Stimulated activated CD4-positive, alpha-beta T cell treated with anti-CD3 and anti-CD28 coated beads, Interleukin-4, amount 100 ng/mL, for 24 hours (primary cell): ENCODE results near the gene AREL1.
A peak's percentile ranks its signal among the peaks of the same experiment; 100 is the strongest.
"Not testable (repeated sequence)": the region's sequence is repeated elsewhere in the genome, so short reads cannot be mapped to it uniquely, and the experiment has no call there.

Source experiments
- DNase-seq: peaks from one replicate; pipeline ENCODE4 v3.0.0-alpha.2; 2020

The AREL1 gene, protein sequence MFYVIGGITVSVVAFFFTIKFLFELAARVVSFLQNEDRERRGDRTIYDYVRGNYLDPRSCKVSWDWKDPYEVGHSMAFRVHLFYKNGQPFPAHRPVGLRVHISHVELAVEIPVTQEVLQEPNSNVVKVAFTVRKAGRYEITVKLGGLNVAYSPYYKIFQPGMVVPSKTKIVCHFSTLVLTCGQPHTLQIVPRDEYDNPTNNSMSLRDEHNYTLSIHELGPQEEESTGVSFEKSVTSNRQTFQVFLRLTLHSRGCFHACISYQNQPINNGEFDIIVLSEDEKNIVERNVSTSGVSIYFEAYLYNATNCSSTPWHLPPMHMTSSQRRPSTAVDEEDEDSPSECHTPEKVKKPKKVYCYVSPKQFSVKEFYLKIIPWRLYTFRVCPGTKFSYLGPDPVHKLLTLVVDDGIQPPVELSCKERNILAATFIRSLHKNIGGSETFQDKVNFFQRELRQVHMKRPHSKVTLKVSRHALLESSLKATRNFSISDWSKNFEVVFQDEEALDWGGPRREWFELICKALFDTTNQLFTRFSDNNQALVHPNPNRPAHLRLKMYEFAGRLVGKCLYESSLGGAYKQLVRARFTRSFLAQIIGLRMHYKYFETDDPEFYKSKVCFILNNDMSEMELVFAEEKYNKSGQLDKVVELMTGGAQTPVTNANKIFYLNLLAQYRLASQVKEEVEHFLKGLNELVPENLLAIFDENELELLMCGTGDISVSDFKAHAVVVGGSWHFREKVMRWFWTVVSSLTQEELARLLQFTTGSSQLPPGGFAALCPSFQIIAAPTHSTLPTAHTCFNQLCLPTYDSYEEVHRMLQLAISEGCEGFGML

DNA sequence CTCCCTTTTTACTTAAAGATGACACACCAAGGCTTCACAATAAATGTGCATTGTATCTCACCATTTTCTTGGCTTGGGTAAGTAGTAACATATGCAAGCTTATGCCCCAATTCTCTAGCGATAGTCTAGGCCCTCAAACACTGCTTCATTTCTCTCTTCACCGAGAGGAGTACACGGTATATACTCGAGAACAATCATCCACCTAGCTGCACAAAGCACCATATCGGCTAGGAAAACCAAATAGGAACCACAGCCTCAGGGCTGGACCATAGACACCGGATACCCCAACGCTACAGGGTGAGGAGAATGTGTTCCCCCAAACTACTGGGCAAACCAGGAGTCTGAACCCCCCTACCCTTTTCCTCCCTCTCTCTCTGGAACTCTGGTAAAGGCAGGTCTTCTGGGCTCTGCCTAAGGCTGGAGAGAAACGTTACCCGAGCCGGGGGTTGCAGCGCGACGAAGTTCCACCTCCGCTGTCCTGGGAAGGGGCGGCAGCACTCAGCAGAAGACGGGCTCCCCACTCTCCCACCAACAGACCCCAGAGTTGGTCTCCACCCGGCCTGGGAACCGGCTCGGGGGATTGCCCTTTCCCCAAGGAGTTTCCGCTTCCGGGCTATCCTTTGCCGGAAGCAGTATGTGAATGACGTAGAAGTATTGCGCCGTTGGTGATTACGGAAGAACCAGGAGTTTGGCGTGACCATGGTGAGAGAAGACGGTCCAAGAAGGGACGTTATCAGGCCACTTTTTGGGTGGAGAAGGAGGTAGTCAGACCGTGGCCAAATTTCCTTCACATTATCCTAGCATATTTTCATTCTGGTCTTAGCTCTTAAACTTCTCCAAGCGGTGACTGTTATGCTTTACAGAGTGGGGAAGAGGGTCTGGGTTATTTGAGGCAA lies at the start of gene AREL1, which contains the start of gene FCF1:
Gene AREL1, minus strand, starts transcription at position 582 of the 896 bp plus-strand sequence. CDS start 27,465 bp downstream, outside the sequence.
Gene FCF1, plus strand, starts transcription at position 646 of the 896 bp plus-strand sequence. Its CDS starts 54 bp downstream, at position 700.
- peak; percentile 86 for DNase-seq

DNA sequence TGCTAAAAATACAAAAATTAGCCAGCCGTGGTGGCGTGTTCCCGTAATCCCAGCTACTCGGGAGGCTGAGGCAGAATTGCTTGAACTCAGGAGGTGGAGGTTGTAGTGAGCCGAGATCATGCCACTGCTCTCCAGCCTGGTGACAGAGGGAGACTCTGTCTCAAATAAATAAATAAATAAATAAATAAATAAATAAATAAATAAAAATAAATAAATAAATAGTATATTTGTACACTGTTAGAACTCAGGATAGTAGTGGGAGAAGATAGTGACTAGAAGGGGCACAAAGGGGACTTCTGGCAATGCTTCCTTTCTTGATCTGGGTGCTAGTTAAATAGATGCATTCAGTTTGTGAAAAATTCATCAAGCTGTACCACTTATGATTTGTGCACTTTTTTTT lies 45.6 kb upstream of the AREL1 start:
- not testable (repeated sequence) for DNase-seq

DNA sequence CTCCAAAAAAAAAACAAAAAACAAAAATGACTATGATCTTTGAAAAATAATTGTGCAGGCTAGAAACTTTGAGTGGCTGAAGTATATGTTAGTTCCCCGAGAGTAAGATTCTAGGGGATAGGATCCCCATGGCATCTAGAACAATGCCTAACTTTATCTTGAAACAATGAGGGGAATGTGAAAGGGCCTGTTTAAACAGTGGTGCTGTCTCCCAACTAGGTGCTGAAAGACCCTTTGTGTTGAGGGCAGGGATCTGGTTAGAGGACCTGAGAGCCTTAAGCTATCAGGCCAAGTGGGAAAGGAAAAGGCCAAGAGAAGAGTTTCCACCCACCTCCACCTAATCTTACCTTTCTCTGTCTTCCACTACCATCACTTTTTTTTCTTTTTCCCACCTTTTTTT lies 43.4 kb upstream of the AREL1 start:
- DNase-seq = no peak

DNA sequence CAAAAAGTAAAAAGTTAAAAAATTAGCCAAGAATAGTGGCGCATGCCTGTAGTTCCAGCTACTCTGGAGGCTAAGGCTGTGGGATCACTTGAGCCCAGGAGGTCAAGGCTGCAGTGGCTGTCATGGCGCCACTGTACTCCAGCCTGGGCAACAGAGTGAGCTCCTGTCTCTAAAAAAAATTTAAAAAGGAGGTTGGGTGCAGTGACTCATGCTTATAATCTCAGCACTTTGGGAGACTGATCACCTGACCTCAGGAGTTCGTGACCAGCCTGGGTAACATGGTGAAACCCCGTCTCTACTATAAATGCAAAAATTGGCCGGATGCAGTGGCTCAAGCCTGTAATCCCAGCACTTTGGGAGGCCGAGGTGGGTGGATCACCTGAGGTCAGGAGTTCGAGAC lies 42.0 kb upstream of the AREL1 start:
- DNase-seq = no peak

DNA sequence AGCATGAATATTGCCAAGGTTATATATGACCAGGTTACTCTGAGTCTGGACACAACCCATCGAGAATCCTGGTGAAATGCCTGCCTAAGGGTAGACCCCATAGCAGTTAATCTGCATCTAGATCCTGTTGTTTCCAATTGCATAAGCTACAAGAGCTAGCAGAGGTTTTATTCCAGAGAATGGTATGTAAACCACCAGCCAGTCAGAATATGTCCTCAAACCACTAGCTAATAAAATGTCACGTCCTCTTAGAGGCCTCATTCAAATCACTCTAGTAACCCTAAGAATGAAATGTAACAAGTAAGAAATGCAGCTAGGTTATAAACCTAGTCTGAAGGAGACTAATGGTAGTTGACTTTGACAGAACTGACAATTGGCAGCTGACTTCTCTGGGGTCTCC lies 41.3 kb upstream of the AREL1 start:
- DNase-seq = no peak

DNA sequence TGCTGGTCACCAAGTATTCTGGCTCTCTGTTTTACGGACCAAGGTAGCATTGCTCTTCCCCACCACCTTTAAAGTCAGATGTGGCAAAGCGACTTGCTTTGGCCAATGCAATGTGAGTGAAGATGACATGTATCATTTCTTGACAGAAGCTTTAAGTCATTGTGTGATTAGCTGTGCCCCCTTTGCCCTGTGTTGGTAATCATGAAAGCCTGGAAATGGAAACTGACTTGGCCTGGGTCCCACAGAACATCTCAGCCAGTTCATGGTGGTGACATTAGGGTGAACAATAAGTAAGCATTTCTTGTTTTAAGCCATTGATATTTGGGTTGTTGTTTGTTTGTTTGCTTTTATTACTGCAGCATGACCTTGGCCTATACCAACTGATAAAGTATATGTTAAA lies 34.4 kb upstream of the AREL1 start:
- no peak for DNase-seq

DNA sequence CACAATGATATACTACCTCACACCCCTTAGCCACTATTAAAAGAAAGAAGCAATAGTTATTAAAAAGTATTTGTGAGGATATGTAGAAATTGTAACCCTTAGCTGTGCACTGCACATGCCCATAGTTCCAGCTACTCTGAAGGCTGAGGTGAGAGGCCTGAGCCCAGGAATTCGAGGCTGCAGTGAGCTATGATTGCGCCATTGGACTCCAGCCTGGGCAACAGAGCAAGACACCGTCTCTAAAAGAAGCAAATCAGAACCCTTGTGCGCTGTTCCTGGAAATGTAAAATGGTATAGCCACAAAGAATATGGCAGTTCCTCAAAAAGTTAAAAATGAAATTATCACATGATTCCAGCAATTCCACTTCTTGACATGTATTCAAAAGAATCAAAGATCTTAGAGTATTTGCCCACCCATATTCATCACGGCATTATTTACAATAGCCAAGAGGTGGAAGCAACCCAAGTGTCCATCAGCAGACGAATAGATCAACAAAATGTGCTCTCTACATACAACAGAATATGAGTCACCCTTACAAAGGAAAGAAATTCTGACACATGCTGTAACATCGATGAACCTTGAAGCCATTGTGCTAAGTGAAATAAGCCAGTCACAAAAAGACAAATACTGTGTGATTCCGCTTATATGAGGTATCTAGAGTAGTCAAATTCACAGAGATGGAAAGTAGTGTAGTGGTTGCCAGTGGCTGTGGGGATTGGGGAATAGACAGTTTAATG lies 26.6 kb upstream of the AREL1 start:
- no peak for DNase-seq

DNA sequence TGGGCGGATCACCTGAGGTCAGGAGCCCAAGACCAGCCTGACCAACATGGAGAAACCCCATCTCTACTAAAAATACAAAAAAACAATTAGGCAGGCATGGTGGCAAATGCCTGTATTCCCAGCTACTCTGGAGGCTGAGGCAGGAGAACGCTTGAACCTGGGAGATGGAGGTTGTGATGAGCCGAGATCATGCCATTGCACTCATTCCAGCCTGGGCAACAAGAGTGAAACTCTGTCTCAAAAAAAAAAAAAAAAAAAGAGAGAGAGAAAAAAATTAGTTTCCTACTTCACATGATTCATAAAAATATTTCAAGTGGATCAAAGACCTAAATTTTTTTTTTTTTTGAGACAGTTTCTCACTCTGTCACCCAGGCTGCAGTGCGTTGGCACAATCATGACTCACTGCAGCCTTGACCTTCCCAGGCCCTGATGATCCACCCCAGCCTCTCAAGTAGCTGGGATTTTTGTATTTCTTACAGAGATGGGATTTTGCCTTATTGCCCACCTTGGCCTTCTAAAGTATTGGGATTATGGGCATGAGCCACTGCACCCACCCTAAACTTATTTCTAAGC lies 25.0 kb upstream of the AREL1 start:
- no peak for DNase-seq

DNA sequence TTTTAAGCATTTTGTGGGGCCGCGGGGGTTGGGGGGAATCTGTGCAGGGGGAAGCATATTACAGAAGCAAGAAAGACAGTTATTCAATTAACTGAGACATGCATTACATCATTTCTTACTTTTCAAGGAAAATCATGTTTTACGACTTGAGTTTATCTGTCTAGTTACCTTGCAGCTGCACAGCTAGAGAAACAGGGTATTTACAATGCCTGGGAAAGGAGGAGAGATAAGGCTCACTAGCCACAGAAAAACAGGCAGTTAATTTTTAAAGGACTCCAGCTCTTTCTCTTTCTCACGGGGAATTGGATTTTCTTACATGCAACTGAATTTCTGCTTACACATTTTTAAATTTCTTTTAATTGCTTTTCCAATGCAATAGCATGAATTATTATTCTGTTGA lies 22.2 kb upstream of the AREL1 start:
- DNase-seq = no peak

DNA sequence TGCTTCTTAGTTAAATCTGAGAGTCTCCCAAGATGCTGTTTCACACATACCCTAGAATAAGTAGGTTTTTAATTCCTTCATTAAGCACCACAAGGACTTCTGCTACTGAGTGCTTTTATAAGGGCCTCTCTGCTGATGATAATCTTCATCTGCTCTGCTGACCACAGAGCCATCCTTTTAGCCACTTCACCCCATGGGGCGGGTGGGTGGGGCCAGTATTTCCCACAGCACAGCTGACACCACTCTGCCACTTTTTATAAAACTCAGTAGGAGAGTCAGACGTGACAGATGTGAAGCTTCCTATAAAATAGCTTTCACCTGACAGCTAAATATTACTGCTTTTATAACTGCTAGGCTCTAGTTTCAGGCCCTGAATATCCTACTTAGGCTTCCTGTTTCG lies 20.3 kb upstream of the AREL1 start:
- DNase-seq = no peak

DNA sequence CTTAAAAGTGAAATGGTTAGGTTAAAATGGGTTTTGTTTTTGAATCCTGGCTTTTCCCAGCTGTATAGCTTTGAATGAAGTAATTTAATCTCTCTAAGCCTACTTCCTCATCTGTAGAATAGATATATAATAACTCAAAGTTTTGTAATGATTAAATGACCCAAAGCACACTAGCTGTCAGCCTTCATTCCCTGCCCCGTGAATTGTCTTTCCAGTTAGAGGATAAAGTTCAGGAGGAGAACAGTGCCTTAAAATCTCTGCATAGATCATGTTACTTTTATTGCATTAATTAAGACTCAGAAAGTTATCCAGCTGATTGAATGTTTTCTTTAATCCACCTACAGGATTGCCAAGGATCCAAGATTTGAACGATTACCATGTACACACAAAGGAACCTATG lies 19.5 kb upstream of the AREL1 start:
- DNase-seq = no peak

DNA sequence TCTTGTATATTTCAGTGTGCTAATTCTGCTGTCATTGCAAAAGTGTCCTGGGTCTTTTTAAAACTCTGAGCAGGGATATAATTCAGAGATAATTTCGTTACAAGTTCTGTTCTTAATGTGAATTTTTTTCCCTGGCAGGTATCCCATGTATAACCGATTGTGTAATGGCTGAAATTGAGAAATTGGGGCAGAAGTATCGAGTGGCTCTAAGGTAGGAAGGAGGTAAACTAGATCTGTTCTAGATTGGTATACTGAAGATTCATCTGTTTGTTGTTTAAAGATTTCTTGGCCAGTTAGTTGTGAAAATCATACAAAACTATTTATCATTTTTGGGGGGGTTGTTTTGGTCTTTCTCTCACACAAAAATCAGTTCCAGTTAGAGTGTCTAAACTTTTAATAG lies 10.3 kb upstream of the AREL1 start:
- DNase-seq = no peak

DNA sequence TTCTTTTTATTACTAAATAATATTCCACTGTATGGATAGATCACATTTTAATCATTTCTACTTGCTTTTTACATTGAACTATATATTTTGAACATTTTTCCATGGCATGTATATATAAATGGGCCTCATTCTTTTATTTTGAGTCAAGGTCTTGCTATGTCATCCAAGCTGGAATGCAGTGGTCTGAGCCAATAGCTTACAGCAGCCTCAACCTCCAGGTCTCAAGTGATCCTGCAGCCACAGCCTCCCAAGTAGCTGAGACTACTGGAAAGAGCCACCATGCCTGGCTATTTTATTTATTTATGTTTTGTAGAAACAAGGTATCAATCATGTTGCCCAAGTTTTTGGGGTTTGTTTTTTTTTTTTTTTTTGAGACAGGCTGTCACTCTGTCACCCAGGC lies 7.6 kb upstream of the AREL1 start:
- DNase-seq = no peak

DNA sequence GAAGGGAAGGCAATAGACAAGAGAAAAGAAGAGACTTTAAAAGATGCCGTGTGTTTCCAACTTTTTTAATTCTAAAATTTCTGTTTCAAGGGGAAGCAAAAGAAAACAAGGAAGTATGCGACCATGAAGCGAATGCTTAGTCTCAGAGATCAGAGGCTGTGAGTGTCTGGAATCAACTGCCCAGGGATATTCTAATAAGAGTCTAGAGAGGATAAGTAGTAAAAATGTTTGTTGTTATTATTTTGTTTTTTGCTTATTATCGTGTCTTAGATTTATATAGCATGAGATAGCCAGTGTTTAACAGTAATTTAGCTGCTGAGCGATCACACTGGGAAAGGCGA lies 485 bp upstream of the AREL1 start:
- DNase-seq = no peak

DNA sequence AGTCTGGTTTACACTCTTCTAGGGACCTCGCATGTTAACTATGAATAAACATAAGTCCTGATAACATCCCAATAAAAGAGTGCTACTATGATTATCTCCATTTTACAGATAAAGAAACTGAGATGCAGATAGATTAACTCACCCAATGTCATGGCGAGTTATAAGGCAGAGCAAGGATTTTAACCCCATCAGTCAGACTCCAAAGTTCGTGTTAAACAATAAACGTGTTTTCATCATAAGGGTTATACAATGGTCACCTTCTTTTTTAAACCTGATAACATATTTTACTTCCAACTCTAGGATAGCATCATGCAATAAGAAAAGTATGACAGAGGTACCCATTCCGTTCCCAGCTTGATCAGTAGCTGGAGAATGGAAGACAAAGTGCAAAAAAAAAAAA lies 1.2 kb downstream of the AREL1 start:
- DNase-seq = no peak

DNA sequence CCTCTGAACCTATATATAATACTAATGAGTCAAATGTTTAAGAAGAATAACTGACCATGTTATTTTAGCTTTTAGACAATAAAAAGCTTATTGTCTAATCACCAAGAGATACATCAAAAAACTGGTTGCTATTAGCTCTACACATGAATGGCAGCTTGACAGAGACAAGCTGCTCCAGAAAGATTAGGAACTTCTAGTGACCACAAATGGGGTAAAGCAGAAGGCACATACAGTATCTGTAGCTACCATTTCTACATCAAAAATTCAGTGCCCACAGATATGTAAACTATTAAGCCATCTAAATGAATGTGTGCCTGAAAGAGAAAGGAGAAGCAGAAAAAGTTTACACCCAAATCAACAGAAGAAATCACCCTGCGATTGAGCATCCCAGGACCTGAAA lies 2.4 kb downstream of the AREL1 start:
- DNase-seq = no peak

DNA sequence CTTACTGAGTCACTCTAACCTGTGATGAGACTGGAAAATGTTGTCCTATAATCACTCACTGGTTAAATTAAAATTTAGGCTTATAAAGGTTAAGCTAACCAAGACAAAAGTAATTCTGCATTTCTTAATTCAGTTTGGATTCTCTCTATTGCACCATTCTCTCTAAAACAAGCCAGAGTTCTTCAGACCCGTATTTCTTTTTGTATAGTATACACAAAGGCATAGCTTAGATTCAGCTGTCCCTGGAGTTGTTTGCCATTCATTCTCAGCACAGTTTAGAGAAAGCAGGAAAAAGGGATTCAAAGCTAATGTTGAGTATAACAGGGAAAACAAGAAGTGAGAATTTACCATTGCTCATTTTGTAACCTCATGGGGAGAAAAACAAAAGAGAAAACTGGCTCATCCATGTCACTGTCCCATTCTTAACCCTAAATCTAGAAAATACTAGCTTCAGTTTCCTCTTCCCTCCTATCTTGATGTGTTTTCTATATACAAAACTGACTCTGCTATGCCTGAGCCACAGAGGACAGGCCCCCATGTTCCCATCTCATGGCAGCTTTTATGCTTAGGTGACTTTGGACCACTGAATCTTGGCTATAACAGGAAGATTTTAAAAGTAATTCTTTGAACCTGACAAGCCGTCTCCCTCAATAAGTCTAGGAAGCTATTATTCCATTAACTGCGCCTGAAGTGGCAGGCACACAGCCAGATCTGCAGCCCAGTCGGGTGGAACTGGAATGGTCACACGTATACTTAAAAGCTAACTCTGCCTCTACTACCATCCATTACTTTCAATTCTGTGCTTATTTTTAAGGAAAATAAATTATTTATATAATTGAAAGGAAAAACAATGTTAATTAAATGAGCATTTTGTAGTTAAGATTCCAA lies 7.0 kb downstream of the AREL1 start:
- DNase-seq = no peak

DNA sequence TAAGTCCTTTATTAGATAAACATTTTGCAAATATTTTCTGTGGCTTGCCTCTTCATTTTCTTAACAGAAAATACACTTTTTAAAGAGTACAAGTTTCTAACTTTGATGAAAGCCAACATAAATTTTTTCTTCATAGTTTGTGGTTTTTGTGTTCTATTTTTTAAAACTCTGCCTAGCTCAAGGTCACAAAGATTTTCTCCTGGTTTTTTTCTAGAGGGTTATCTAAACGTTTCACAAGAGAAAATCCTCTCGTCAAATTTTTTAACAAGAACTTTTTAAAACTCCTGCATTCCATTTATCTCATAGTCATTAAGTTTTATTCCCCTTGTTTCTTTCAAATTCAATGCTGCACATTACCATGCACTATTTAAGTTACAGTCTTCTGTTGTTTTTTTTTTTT lies 8.2 kb downstream of the AREL1 start:
- DNase-seq = no peak

DNA sequence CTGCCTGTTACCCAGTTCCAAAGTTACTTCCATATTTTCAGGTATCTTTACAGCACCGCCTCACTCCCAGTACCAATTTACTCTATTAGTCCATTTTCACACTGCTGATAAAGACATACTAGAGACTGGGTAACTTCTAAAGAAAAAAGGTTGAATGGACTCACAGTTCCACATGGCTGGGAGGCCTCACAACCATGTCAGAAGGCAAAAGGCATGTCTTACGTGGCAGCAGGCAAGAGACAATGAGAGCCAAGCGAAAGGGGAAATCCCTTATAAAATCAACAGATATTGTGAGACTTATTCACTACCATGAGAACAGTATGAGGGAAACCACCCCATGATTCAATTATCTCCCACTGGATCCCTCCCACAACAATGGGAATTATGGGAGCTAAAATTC lies 9.8 kb downstream of the AREL1 start:
- DNase-seq = no peak

DNA sequence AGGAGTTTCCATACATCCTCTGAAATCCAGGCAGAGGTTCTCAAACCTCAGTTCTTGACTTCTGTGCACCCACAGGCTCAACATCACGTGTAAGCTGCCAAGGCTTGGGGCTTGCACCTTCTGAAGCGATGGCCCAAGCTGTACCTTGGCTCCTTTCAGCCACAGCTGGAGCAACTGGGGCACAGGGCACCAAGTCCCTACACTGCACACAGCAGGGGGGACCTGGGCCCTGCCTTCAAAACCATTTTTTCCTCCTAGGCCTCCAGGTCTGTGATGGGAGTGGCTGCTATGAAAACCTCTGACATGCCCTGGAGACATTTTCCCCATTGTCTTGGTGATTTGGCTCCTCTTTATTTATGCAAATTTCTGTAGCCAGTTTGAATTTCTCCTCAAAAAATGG lies 10.6 kb downstream of the AREL1 start:
- no peak for DNase-seq

DNA sequence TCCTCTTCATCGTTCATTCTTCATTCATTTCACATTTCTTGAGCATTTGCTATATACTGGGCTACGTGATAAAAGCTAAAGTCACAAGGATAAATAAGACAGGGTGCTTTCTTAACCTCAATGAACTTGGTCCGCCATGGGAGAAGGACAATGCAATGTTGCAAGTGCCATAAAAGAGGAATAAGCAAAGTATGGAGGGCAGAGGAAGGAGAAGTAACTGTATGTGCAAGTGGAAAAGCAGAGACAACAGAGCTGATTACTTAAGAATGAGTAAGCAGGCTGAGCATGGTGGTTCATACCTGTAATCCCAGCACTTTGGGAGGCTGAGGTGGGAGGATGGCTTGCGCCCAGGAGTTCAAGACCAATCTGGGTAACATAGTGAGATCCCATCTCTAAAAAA lies 14.4 kb downstream of the AREL1 start:
- no peak for DNase-seq
